ENCODE results near the gene STK39. TPM values are rescaled to one million over a fixed set of nuclear protein-coding genes. Genes with fewer than 3 reads are reported as not detected.
A peak's percentile ranks its signal among the peaks of the same experiment; 100 is the strongest.

STK39 gene
- total RNA-seq = 10 to 100 TPM; 13.8 to 28.2 (median 18.3) TPM

GRCh38 chr2:168247341-168248261, at the start of gene STK39:
STK39 (minus strand) TSS chr2:168247595; CDS start chr2:168247435, 160 bp downstream.
- Histone ChIP-seq H3K36me3 (no peaks in the 10 kb centered on the region), H3K4me3 (peak within 1 kb of the TSS; percentile 71), H3K27me3 (no peaks in the 10 kb centered on the region), H3K4me1 (peaks cover 28% of the 10 kb centered on the region), H3K9me3 (no peaks in the 10 kb centered on the region), H3K27ac (peak within 1 kb of the TSS; percentile 87)
- DNase-seq (ENCODE audit: low spot score in 2 of 2) = peak; percentile 74 to 82
- no peak for TF ChIP-seq CTCF (IDR thresholded peaks at IDR 0.05)
- TF ChIP-seq POLR2A (IDR thresholded peaks at IDR 0.05) = no peak
- TF ChIP-seq EP300 (IDR thresholded peaks at IDR 0.05) = no peak
- TF ChIP-seq POLR2AphosphoS5 (IDR thresholded peaks at IDR 0.05) = no peak
- WGBS = 2% methylated on average over 21 of the region's 91 CpGs

- Histone ChIP-seq H3K36me3 (no peaks in the 10 kb centered on the region), H3K9me3 (no peaks in the 10 kb centered on the region), H3K27me3 (no peaks in the 10 kb centered on the region), H3K4me1 (no peaks in the 10 kb centered on the region), H3K27ac (no peak overlapping the region), H3K4me3 (no peak overlapping the region)
- no peak for DNase-seq (ENCODE audit: low spot score in 2 of 2)
- no peak for TF ChIP-seq CTCF (IDR thresholded peaks at IDR 0.05)
- TF ChIP-seq POLR2AphosphoS5 (IDR thresholded peaks at IDR 0.05) = no peak
- TF ChIP-seq EP300 (IDR thresholded peaks at IDR 0.05) = no peak
These were observed 47.7 kb upstream of the STK39 start for GRCh38 chr2:168295051-168295450.

- Histone ChIP-seq H3K4me3 (no peak overlapping the region), H3K36me3 (no peaks in the 10 kb centered on the region), H3K27me3 (no peaks in the 10 kb centered on the region), H3K4me1 (no peaks in the 10 kb centered on the region), H3K9me3 (no peaks in the 10 kb centered on the region), H3K27ac (no peak overlapping the region)
- TF ChIP-seq CTCF (IDR thresholded peaks at IDR 0.05) = no peak
- TF ChIP-seq POLR2A (IDR thresholded peaks at IDR 0.05) = no peak
- no peak for TF ChIP-seq EP300 (IDR thresholded peaks at IDR 0.05)
- no peak for TF ChIP-seq POLR2AphosphoS5 (IDR thresholded peaks at IDR 0.05)
- DNase-seq (ENCODE audit: low spot score in 2 of 2) = no peak
- 85% methylated on average over 2 of the region's 2 CpGs for WGBS
These were observed 47.0 kb upstream of the STK39 start for GRCh38 chr2:168294409-168294808.

- H3K27ac ChIP-seq = no peak overlapping the region
- DNase-seq (ENCODE audit: low spot score in 2 of 2) = no peak
- no peak for TF ChIP-seq POLR2AphosphoS5 (IDR thresholded peaks at IDR 0.05)
- no peak for TF ChIP-seq CTCF (IDR thresholded peaks at IDR 0.05)
- no peak for TF ChIP-seq POLR2A (IDR thresholded peaks at IDR 0.05)
- TF ChIP-seq EP300 (IDR thresholded peaks at IDR 0.05) = no peak
These were observed 46.4 kb upstream of the STK39 start for GRCh38 chr2:168293766-168294165.

GRCh38 chr2:168290391-168290790, 43.0 kb upstream of the STK39 start:
- H3K4me3 ChIP-seq = no peak overlapping the region
- no peak for TF ChIP-seq POLR2A (IDR thresholded peaks at IDR 0.05)
- no peak for TF ChIP-seq EP300 (IDR thresholded peaks at IDR 0.05)
- TF ChIP-seq POLR2AphosphoS5 (IDR thresholded peaks at IDR 0.05) = no peak
- TF ChIP-seq CTCF (IDR thresholded peaks at IDR 0.05) = no peak
- DNase-seq (ENCODE audit: low spot score in 2 of 2) = no peak
- H3K9me3 ChIP-seq = no peaks in the 10 kb centered on the region
- H3K4me1 ChIP-seq = no peaks in the 10 kb centered on the region
- H3K36me3 ChIP-seq = no peaks in the 10 kb centered on the region
- 81% methylated on average over 7 of the region's 7 CpGs for WGBS
- H3K27me3 ChIP-seq = no peaks in the 10 kb centered on the region
- no peak overlapping the region for H3K27ac ChIP-seq

More at GRCh38 chr2:168293766-168294165, 46.4 kb upstream of the STK39 start:
- no peak overlapping the region for H3K4me3 ChIP-seq
- H3K27me3 ChIP-seq = no peaks in the 10 kb centered on the region
- 94% methylated on average over 4 of the region's 4 CpGs for WGBS
- no peaks in the 10 kb centered on the region for H3K9me3 ChIP-seq
- H3K36me3 ChIP-seq = no peaks in the 10 kb centered on the region
- H3K4me1 ChIP-seq = no peaks in the 10 kb centered on the region
